Neural cell (in vitro differentiated cells): Measurements from ENCODE around the gene STMP1. TPM values are rescaled to one million over a fixed set of nuclear protein-coding genes. Genes with fewer than 3 reads are reported as not detected.

ENCODE experiments used
- H2AFZ ChIP-seq: fragments of 200-600, 300-800 bp; sonication (generic), shearing (Covaris generic); 2 replicates; pipeline ENCODE4 v1.6.0; 2014; ENCODE audit warnings: low read depth, mild to moderate bottlenecking, antibody characterized with exemption, low read length, moderate library complexity
- H3F3A ChIP-seq: fragments of 200-600 bp; shearing (Covaris generic); 2 replicates; pipeline ENCODE4 v1.6.1; 2016; ENCODE audit warnings: mild to moderate bottlenecking, moderate library complexity, mixed read lengths, antibody characterized with exemption, low read length; ENCODE audit not compliant: insufficient read depth, poor library complexity, severe bottlenecking
- H3K27ac ChIP-seq: fragments of 200-600, 300-800 bp; sonication (generic), shearing (Covaris generic); 2 replicates; pipeline ENCODE4 v1.5.1; 2014; ENCODE audit warnings: mild to moderate bottlenecking, low read length, moderate library complexity
- H3K27me3 ChIP-seq: fragments of 300-800, 200-600 bp; sonication (generic), shearing (Covaris generic); 2 replicates; pipeline ENCODE4 v1.6.0; 2014; ENCODE audit warnings: mild to moderate bottlenecking, low read depth, low read length, moderate library complexity; ENCODE audit not compliant: insufficient read depth
- H3K36me3 ChIP-seq: fragments of 300-800, 200-600 bp; sonication (generic), shearing (Covaris generic); 2 replicates; pipeline ENCODE4 v1.5.1; 2014; ENCODE audit warnings: mild to moderate bottlenecking, antibody characterized with exemption, low read length, moderate library complexity; ENCODE audit not compliant: insufficient read depth
- H3K4me2 ChIP-seq: fragments of 300-800, 200-600 bp; sonication (generic), shearing (Covaris generic); 2 replicates; pipeline ENCODE4 v1.6.0; 2014; ENCODE audit warnings: mild to moderate bottlenecking, low read length
- H3K4me3 ChIP-seq: fragments of 300-800, 200-600 bp; sonication (generic), shearing (Covaris generic); 2 replicates; pipeline ENCODE4 v1.5.1; 2014; ENCODE audit warnings: mild to moderate bottlenecking, low read length, moderate library complexity
- H3K79me2 ChIP-seq: fragments of 200-600 bp; shearing (Covaris generic); replicated peaks from 2 replicates; pipeline ENCODE4 v1.6.0; 2014; ENCODE audit warnings: mild to moderate bottlenecking, low read length, moderate library complexity; ENCODE audit not compliant: insufficient read depth
- H3K9ac ChIP-seq: fragments of 300-800, 200-600 bp; sonication (generic), shearing (Covaris generic); 2 replicates; pipeline ENCODE4 v1.6.1; 2016; ENCODE audit warnings: mild to moderate bottlenecking, low read length, mixed read lengths
- H3K9me2 ChIP-seq: fragments of 200-600 bp; shearing (Covaris generic); 2 replicates; pipeline ENCODE4 v1.6.1; 2016; ENCODE audit warnings: mild to moderate bottlenecking, low read length, mixed read lengths; ENCODE audit not compliant: insufficient read depth
- H3K9me3 ChIP-seq: fragments of 200-600, 300-800 bp; sonication (generic), shearing (Covaris generic); 2 replicates; pipeline ENCODE4 v1.6.1; 2016; ENCODE audit warnings: mild to moderate bottlenecking, mixed run types, low read length, moderate library complexity, mixed read lengths
- H4K20me1 ChIP-seq: fragments of 200-600 bp; shearing (Covaris generic); 2 replicates; pipeline ENCODE4 v1.6.1; 2016; ENCODE audit warnings: mild to moderate bottlenecking, mixed run types; ENCODE audit not compliant: insufficient read depth
- CTCF ChIP-seq: fragments of 450-650 bp; IDR thresholded peaks from 2 replicates; pipeline ENCODE4 v1.5.1; 2014; ENCODE audit warnings: antibody characterized with exemption, mild to moderate bottlenecking, moderate library complexity; ENCODE audit not compliant: poor library complexity, severe bottlenecking
- EP300 ChIP-seq: fragments of 450-650 bp; conservative IDR thresholded peaks from 2 replicates; pipeline ENCODE4 v1.6.1; 2014; ENCODE audit warnings: antibody characterized with exemption, mild to moderate bottlenecking, moderate library complexity; ENCODE audit not compliant: poor library complexity, severe bottlenecking
- EZH2 ChIP-seq: fragments of 200-600, 300-800 bp; shearing (Covaris generic), sonication (generic); IDR thresholded peaks from 2 replicates; pipeline ENCODE4 v1.6.1; 2014; ENCODE audit warnings: antibody characterized with exemption, low read length, borderline replicate concordance, mild to moderate bottlenecking; ENCODE audit not compliant: insufficient read depth, poor library complexity, severe bottlenecking
- MXI1 ChIP-seq: fragments of 450-650 bp; conservative IDR thresholded peaks from 2 replicates; pipeline ENCODE4 v1.6.1; 2014; ENCODE audit warnings: antibody characterized with exemption, mild to moderate bottlenecking; ENCODE audit not compliant: poor library complexity, severe bottlenecking
- POLR2AphosphoS5 ChIP-seq: IDR thresholded peaks from 2 replicates; pipeline ENCODE4 v1.6.1; 2012
- RAD21 ChIP-seq: fragments of 450-650 bp; conservative IDR thresholded peaks from 2 replicates; pipeline ENCODE4 v1.6.1; 2014; ENCODE audit warnings: antibody characterized with exemption, mild to moderate bottlenecking, moderate library complexity
- SMC3 ChIP-seq: fragments of 450-650 bp; conservative IDR thresholded peaks from 2 replicates; pipeline ENCODE4 v1.6.1; 2014; ENCODE audit warnings: antibody characterized with exemption, mild to moderate bottlenecking, moderate library complexity; ENCODE audit not compliant: poor library complexity
- TAF1 ChIP-seq: IDR thresholded peaks from 2 replicates; pipeline ENCODE4 v1.6.1; 2012; ENCODE audit warnings: low read depth
- polyA plus RNA-seq: library from polyadenylated mRNA; depleted of rRNA; stranded (reverse); fragments of >200 nt; gene quantifications from 2 replicates; pipeline ENCODE4 v1.2.3, GENCODE V29; 2014
- TF ChIP-seq, protein P1 (sequence below): IDR thresholded peaks from 2 replicates; pipeline ENCODE4 v1.6.1; 2012; ENCODE audit warnings: borderline replicate concordance

STMP1 gene
- polyA plus RNA-seq, 1 donor from 2014 or later = 81.6 TPM

DNA sequence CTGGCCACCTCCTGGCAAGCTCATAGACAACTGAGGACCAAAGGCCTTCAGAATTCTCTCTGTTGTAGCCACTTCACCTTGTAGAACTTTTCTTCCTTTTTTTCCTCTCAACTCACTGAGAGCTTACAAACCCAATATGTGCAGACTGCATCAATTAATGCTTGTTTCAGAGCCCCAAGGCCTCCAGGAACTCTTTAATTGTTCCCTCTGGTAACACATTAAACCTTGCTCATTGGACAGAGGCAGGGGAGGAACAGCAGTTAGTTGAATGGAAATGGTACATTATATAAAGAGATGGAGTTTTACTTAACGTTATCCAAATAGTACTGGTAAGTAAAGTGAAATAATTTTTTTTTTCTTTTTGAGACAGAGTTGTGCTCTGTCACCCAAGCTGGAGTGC, 25.2 kb downstream of the STMP1 start:
- Histone ChIP-seq H3K4me3 (no peak overlapping the region), H3K36me3 (no peaks in the 10 kb centered on the region), H3K79me2 (no peaks in the 10 kb centered on the region), H3K9ac (no peak overlapping the region), H3K27ac (no peak overlapping the region), H3K27me3 (no peaks in the 10 kb centered on the region), H4K20me1 (no peaks in the 10 kb centered on the region), H3K9me2 (no peaks in the 10 kb centered on the region), H3F3A (no peaks in the 10 kb centered on the region), H2AFZ (no peak overlapping the region), H3K4me2 (no peak overlapping the region), H3K9me3 (no peaks in the 10 kb centered on the region)
- TF ChIP-seq TAF1 (no peak), MXI1 (no peak), SMC3 (no peak), CTCF (no peak), EP300 (no peak), RAD21 (no peak), POLR2AphosphoS5 (no peak), EZH2 (no peak)
- TF ChIP-seq, protein P1, sequence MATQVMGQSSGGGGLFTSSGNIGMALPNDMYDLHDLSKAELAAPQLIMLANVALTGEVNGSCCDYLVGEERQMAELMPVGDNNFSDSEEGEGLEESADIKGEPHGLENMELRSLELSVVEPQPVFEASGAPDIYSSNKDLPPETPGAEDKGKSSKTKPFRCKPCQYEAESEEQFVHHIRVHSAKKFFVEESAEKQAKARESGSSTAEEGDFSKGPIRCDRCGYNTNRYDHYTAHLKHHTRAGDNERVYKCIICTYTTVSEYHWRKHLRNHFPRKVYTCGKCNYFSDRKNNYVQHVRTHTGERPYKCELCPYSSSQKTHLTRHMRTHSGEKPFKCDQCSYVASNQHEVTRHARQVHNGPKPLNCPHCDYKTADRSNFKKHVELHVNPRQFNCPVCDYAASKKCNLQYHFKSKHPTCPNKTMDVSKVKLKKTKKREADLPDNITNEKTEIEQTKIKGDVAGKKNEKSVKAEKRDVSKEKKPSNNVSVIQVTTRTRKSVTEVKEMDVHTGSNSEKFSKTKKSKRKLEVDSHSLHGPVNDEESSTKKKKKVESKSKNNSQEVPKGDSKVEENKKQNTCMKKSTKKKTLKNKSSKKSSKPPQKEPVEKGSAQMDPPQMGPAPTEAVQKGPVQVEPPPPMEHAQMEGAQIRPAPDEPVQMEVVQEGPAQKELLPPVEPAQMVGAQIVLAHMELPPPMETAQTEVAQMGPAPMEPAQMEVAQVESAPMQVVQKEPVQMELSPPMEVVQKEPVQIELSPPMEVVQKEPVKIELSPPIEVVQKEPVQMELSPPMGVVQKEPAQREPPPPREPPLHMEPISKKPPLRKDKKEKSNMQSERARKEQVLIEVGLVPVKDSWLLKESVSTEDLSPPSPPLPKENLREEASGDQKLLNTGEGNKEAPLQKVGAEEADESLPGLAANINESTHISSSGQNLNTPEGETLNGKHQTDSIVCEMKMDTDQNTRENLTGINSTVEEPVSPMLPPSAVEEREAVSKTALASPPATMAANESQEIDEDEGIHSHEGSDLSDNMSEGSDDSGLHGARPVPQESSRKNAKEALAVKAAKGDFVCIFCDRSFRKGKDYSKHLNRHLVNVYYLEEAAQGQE = no peak

DNA sequence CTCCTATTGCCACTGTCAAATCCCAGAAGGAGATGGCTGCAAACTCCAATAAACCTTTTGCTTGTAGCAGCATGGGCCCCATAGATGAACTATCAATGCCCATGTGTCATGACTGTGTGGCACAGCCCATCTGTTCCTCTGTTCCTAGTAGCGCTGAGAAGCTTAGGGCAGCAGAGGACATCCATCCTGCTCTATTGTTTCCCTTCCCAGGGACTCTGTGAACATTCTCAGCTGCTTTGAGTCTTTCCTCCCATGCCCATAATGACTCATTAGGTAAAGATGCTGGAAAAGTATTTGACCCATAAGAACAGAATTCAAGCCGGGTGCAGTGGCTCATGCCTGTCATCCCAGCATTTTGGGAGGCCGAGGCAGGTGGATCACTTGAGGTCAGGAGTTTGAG, 28.3 kb downstream of the STMP1 start:
- Histone ChIP-seq H3K27ac (no peak overlapping the region), H4K20me1 (no peaks in the 10 kb centered on the region), H3K4me3 (no peak overlapping the region), H3F3A (no peaks in the 10 kb centered on the region), H2AFZ (no peak overlapping the region), H3K79me2 (no peaks in the 10 kb centered on the region), H3K9ac (no peak overlapping the region), H3K27me3 (no peaks in the 10 kb centered on the region), H3K36me3 (no peaks in the 10 kb centered on the region), H3K9me2 (no peaks in the 10 kb centered on the region), H3K4me2 (no peak overlapping the region), H3K9me3 (no peaks in the 10 kb centered on the region)
- no peak for TF ChIP-seq CTCF
